Tongue (tissue), 2 donors: Measurements from ENCODE around the gene CLASP1. TPM values are rescaled to one million over a fixed set of nuclear protein-coding genes. Genes with fewer than 3 reads are reported as not detected.
"Not testable (repeated sequence)": the region's sequence is repeated elsewhere in the genome, so short reads cannot be mapped to it uniquely, and the experiment has no call there.

Experiments
- DNase-seq: peaks from one replicate; pipeline ENCODE4 v3.0.0-alpha.2; 2015
- total RNA-seq: library from RNA; depleted of rRNA; stranded (reverse); fragments of >200 nt; gene quantifications from one replicate; pipeline ENCODE4 v1.2.3, GENCODE V29; 2014

Gene CLASP1
- total RNA-seq, 1 donor from 2014 or later = 163 TPM

- no peak for DNase-seq
These were observed 177.5 kb downstream of the CLASP1 start for GRCh38 chr2:121471532-121472469.

- no peak for DNase-seq
These were observed 178.3 kb downstream of the CLASP1 start for GRCh38 chr2:121470917-121471316.

GRCh38 chr2:121469356-121469755 is 179.9 kb downstream of the CLASP1 start:
- no peak for DNase-seq

GRCh38 chr2:121468936-121469335 is 180.3 kb downstream of the CLASP1 start:
- no peak for DNase-seq

GRCh38 chr2:121459291-121459690 is 190.0 kb downstream of the CLASP1 start:
- DNase-seq = no peak

GRCh38 chr2:121456325-121456724 is 192.9 kb downstream of the CLASP1 start:
- DNase-seq = no peak

- DNase-seq = no peak
These were observed 193.8 kb downstream of the CLASP1 start for GRCh38 chr2:121455446-121455845.

GRCh38 chr2:121454549-121455090 is 194.6 kb downstream of the CLASP1 start:
- no peak for DNase-seq

GRCh38 chr2:121451398-121451797 is 197.9 kb downstream of the CLASP1 start:
- DNase-seq = peak; percentile 87

- peak; percentile 44 for DNase-seq
These were observed 199.0 kb downstream of the CLASP1 start for GRCh38 chr2:121450301-121450700.

GRCh38 chr2:121446647-121447241 is 202.5 kb downstream of the CLASP1 start:
- DNase-seq = no peak

- DNase-seq = no peak
These were observed 206.4 kb downstream of the CLASP1 start for GRCh38 chr2:121442889-121443288.

GRCh38 chr2:121438290-121438689 is 211.0 kb downstream of the CLASP1 start:
- DNase-seq = not testable (repeated sequence)

GRCh38 chr2:121436918-121437317 is 212.3 kb downstream of the CLASP1 start:
- DNase-seq = no peak

GRCh38 chr2:121435790-121436189 is 213.5 kb downstream of the CLASP1 start:
- no peak for DNase-seq

GRCh38 chr2:121431214-121431613 is 218.0 kb downstream of the CLASP1 start:
- no peak for DNase-seq

GRCh38 chr2:121429927-121430520 is 219.2 kb downstream of the CLASP1 start:
- DNase-seq = peak; percentile 17

- DNase-seq = peak; percentile 74
These were observed 220.0 kb downstream of the CLASP1 start for GRCh38 chr2:121429119-121429903.

- DNase-seq = no peak
These were observed 222.0 kb downstream of the CLASP1 start for GRCh38 chr2:121427187-121427689.

- DNase-seq = no peak
These were observed 228.8 kb downstream of the CLASP1 start for GRCh38 chr2:121420486-121420885.

- no peak for DNase-seq
These were observed 230.1 kb downstream of the CLASP1 start for GRCh38 chr2:121419081-121419699.
